Measurements from ENCODE around the gene PAX3. TPM values are rescaled to one million over a fixed set of nuclear protein-coding genes. Genes with fewer than 3 reads are reported as not detected.

Gene PAX3
- total RNA-seq, 4 donors from 2014 or later, result 6.1 to 13.8 (median 10.2) TPM

- no peak overlapping the region for H3K27ac ChIP-seq
- no peak overlapping the region for H3K4me3 ChIP-seq
- H3K27me3 ChIP-seq, result no peaks in the 10 kb centered on the region
- DNase-seq (ENCODE audit: low spot score in 2 of 2), result no peak
- H3K36me3 ChIP-seq, result no peaks in the 10 kb centered on the region
- H3K9me3 ChIP-seq, result peaks cover 12% of the 10 kb centered on the region
- 99% methylated on average over 2 of the region's 2 CpGs for WGBS
- TF ChIP-seq POLR2A (IDR thresholded peaks at IDR 0.05) (no peak), CTCF (IDR thresholded peaks at IDR 0.05) (no peak), EP300 (IDR thresholded peaks at IDR 0.05) (no peak), POLR2AphosphoS5 (IDR thresholded peaks at IDR 0.05) (no peak)
- no peaks in the 10 kb centered on the region for H3K4me1 ChIP-seq
Observed at GRCh38 chr2:222334914-222335313, 36.1 kb upstream of the PAX3 start.

GRCh38 chr2:222333397-222333796 is 34.6 kb upstream of the PAX3 start:
- H3K27ac ChIP-seq, result no peak overlapping the region
- H3K36me3 ChIP-seq, result no peaks in the 10 kb centered on the region
- H3K27me3 ChIP-seq, result no peaks in the 10 kb centered on the region
- DNase-seq (ENCODE audit: low spot score in 2 of 2), result no peak
- H3K4me3 ChIP-seq, result no peak overlapping the region
- no peak for TF ChIP-seq POLR2AphosphoS5 (IDR thresholded peaks at IDR 0.05)
- TF ChIP-seq POLR2A (IDR thresholded peaks at IDR 0.05), result no peak
- no peak for TF ChIP-seq EP300 (IDR thresholded peaks at IDR 0.05)
- TF ChIP-seq CTCF (IDR thresholded peaks at IDR 0.05), result no peak
- WGBS, result 88% methylated on average over 2 of the region's 2 CpGs
- H3K4me1 ChIP-seq, result no peaks in the 10 kb centered on the region
- peaks cover 16% of the 10 kb centered on the region for H3K9me3 ChIP-seq

GRCh38 chr2:222332116-222332515 is 33.3 kb upstream of the PAX3 start:
- no peak overlapping the region for H3K4me3 ChIP-seq

GRCh38 chr2:222330910-222331309 is 32.1 kb upstream of the PAX3 start:
- TF ChIP-seq CTCF (IDR thresholded peaks at IDR 0.05) (no peak), POLR2A (IDR thresholded peaks at IDR 0.05) (no peak), EP300 (IDR thresholded peaks at IDR 0.05) (no peak), POLR2AphosphoS5 (IDR thresholded peaks at IDR 0.05) (no peak)
- Histone ChIP-seq H3K27me3 (peaks cover 1% of the 10 kb centered on the region), H3K36me3 (no peaks in the 10 kb centered on the region), H3K27ac (no peak overlapping the region), H3K9me3 (peaks cover 16% of the 10 kb centered on the region), H3K4me1 (no peaks in the 10 kb centered on the region), H3K4me3 (no peak overlapping the region)
- no peak for DNase-seq (ENCODE audit: low spot score in 2 of 2)
- 79% methylated on average over 4 of the region's 4 CpGs for WGBS

More at GRCh38 chr2:222332116-222332515, 33.3 kb upstream of the PAX3 start:
- Histone ChIP-seq H3K9me3 (peaks cover 16% of the 10 kb centered on the region), H3K36me3 (no peaks in the 10 kb centered on the region), H3K27ac (no peak overlapping the region), H3K4me1 (no peaks in the 10 kb centered on the region), H3K27me3 (no peaks in the 10 kb centered on the region)
- DNase-seq (ENCODE audit: low spot score in 2 of 2), result no peak
- TF ChIP-seq CTCF (IDR thresholded peaks at IDR 0.05) (no peak), POLR2A (IDR thresholded peaks at IDR 0.05) (no peak), POLR2AphosphoS5 (IDR thresholded peaks at IDR 0.05) (no peak), EP300 (IDR thresholded peaks at IDR 0.05) (no peak)
- WGBS, result 63% methylated on average over 4 of the region's 4 CpGs

- H3K4me1 ChIP-seq, result peaks cover 22% of the 10 kb centered on the region
- H3K4me3 ChIP-seq, result no peak overlapping the region
- no peaks in the 10 kb centered on the region for H3K9me3 ChIP-seq
- H3K27ac ChIP-seq, result no peak overlapping the region
- H3K27me3 ChIP-seq, result peaks cover 53% of the 10 kb centered on the region
- no peak for DNase-seq (ENCODE audit: low spot score in 2 of 2)
- TF ChIP-seq EP300 (IDR thresholded peaks at IDR 0.05), result no peak
- no peak for TF ChIP-seq POLR2AphosphoS5 (IDR thresholded peaks at IDR 0.05)
- TF ChIP-seq CTCF (IDR thresholded peaks at IDR 0.05), result no peak
- no peak for TF ChIP-seq POLR2A (IDR thresholded peaks at IDR 0.05)
- no peaks in the 10 kb centered on the region for H3K36me3 ChIP-seq
Observed at GRCh38 chr2:222322236-222322635, 23.4 kb upstream of the PAX3 start.

Measured in suprapubic skin (tissue), 4 donors.